ENCODE measurements around the gene CYP2C18.
"Not testable (repeated sequence)": the region's sequence is repeated elsewhere in the genome, so short reads cannot be mapped to it uniquely, and the experiment has no call there.

DNA sequence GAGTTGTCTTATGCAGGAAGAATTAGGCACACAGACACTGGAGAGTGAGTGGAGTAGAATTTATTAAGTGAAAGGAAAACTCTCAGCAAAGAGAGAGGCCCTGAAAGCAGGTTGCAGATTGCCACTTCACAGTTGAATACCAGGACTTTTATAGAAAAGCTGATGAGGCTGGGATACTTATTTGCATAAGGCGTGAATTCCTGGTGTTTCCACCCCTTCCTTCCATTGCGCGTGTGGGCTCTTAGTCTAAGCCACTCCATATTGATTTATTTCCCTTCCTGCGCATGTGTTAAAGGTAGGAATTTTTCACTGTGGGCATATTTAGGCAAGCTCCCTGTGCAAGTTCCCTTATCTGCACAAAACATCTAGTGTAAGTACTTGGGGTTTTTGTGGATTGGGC, 893 bp upstream of the CYP2C18 start:
- TF ChIP-seq, protein P1, sequence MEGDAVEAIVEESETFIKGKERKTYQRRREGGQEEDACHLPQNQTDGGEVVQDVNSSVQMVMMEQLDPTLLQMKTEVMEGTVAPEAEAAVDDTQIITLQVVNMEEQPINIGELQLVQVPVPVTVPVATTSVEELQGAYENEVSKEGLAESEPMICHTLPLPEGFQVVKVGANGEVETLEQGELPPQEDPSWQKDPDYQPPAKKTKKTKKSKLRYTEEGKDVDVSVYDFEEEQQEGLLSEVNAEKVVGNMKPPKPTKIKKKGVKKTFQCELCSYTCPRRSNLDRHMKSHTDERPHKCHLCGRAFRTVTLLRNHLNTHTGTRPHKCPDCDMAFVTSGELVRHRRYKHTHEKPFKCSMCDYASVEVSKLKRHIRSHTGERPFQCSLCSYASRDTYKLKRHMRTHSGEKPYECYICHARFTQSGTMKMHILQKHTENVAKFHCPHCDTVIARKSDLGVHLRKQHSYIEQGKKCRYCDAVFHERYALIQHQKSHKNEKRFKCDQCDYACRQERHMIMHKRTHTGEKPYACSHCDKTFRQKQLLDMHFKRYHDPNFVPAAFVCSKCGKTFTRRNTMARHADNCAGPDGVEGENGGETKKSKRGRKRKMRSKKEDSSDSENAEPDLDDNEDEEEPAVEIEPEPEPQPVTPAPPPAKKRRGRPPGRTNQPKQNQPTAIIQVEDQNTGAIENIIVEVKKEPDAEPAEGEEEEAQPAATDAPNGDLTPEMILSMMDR (conservative IDR thresholded peaks at IDR 0.05) = not testable (repeated sequence)
- not testable (repeated sequence) for TF ChIP-seq ZFX (IDR thresholded peaks at IDR 0.05)

Data from C4-2B (cell line).